ENCODE data around the gene MACROD2.

- no peak for TF ChIP-seq CTCF (IDR thresholded peaks at IDR 0.05)
- TF ChIP-seq POLR2A (IDR thresholded peaks at IDR 0.05) = no peak
Measured at GRCh38 chr20:15919118-15919517, 1923.8 kb downstream of the MACROD2 start.

All from suprapubic skin (tissue), 3 donors.